Jurkat, Clone E6-1 (cell line): Measurements from ENCODE around the gene NAALADL1. TPM values are rescaled to one million over a fixed set of nuclear protein-coding genes. Genes with fewer than 3 reads are reported as not detected.

Experiments used
- DNase-seq: peaks from one replicate; pipeline ENCODE4 v3.0.0-alpha.2; 2011; ENCODE audit warnings: low read depth, low spot score
- H3K4me3 ChIP-seq: 2 replicates; pipeline ENCODE4 v1.5.1; 2011; ENCODE audit warnings: mild to moderate bottlenecking, low read length, control low read depth, moderate library complexity
- polyA plus RNA-seq: library from polyadenylated mRNA; unstranded; fragments of >200 nt; gene quantifications from one replicate; pipeline ENCODE4 v1.2.1, GENCODE V29; 2012; ENCODE audit warnings: missing spikeins; ENCODE audit not compliant: insufficient read length, insufficient read depth

Gene NAALADL1
- polyA plus RNA-seq, result 1.3 TPM

DNA sequence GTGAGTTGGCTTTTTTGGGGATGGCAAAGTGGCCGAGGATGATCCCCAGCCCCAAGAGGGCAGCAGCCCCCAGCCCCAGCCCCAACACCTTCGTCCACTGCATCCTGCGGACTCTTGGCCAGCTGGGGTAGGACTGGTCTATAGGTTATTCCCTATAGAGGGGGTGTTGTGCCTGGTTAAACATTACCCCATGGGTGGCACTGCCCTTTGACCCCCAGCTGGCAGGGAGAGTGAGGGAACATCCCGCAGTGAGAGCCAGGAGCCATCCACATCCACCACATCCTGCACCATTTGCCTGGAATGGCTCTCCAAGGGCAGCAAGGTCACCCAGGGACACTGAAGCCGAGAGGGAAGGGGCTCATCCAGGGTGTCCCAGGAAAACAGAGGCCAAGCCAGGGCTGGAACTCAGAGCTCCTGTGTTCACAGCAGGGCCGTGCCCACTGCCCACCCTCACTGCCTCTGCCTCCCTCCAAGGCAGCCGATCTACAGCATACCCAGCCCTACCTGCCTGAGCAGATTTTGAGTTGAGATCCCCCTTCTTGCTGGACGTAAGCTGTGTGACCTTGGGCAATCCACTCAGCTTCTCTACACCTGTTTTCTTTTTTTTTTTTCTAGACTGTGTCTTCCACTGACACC is at the start of gene NAALADL1:
Gene NAALADL1 (minus strand): TSS at position 135 of the 636 bp plus-strand sequence. CDS start 32 bp downstream, at position 103.
- DNase-seq, result no peak
- no peak within 1 kb of the TSS for H3K4me3 ChIP-seq

GRCh38 chr11:65107751-65108468 is 49.6 kb upstream of the NAALADL1 start:
- no peak for DNase-seq
- H3K4me3 ChIP-seq, result no peak overlapping the region

DNA sequence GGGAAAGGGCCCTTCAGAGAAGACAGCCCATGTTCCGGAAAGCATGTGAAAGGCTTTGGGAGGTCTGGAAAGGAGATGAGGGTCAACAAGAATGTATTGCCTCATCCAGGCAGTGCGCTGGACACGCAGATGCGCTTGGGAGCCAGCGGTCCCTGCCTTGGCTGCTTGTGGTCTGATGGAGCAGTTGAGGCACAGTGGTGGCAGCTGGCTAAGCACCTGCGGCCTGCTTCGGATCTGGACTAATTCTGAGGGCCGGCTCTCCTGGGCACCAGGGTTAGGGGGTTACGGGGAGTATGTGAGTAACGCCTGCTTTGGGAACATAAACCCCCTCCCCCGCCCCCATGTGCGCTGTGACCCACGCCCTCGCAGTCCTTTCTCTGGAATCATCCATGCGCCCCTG is 48.7 kb upstream of the NAALADL1 start:
- H3K4me3 ChIP-seq, result no peak overlapping the region
- no peak for DNase-seq

- DNase-seq, result no peak
- H3K4me3 ChIP-seq, result no peak overlapping the region
These were observed 46.3 kb upstream of the NAALADL1 start for GRCh38 chr11:65104628-65105027.

GRCh38 chr11:65103476-65103875 is 45.1 kb upstream of the NAALADL1 start:
- DNase-seq, result no peak
- no peak overlapping the region for H3K4me3 ChIP-seq

- no peak overlapping the region for H3K4me3 ChIP-seq
- no peak for DNase-seq
These were observed 44.1 kb upstream of the NAALADL1 start for GRCh38 chr11:65102142-65103095.

DNA sequence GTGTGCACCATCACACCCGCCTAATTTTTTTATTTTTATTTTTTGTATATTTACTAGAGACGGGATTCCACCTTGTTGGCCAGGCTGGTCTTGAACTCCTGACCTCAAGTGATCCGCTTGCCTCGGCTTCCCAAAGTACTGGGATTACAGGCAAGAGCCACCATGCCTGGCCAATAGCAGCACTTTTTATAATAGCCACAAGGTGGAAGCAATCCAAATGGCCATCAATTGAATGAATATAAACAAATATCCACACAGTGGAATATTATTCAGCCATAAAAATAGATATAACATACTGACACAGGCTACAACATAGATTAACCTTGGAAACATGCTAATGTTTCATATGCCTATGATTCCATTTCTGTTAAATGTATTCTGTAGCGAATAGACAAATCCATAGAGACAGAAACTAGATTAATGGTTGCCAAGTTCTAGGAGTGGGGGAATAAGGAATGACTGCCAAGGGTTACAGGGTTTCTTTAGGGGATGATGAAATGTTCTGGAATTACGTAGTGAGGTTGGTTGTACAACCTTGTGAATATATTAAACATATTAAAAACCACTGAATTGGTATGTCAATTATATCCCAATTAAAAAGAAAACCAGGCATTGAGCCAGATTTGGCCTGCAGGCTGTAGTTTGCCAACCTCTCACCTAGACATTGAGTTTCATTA is 42.5 kb upstream of the NAALADL1 start:
- H3K4me3 ChIP-seq, result no peak overlapping the region
- DNase-seq, result no peak

DNA sequence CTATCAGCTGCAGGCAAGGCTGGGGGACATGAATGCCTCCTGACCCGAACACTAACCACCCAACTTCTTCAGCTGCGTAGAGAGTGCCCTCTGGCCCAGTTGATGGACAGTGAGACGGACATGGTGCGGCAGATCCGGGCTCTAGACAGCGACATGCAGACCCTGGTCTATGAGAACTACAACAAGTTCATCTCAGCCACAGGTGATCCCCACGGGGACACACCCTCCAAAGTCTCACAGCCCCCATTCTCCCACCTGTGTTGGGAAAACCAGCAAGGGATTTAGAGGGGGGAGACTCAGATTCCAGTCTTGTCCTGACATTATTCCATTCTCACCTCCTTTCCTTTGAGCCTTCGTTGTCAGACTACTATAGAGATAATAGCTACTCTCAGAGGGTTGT is 38.6 kb upstream of the NAALADL1 start:
- H3K4me3 ChIP-seq, result peak overlapping the region; percentile 92
- DNase-seq, result no peak

DNA sequence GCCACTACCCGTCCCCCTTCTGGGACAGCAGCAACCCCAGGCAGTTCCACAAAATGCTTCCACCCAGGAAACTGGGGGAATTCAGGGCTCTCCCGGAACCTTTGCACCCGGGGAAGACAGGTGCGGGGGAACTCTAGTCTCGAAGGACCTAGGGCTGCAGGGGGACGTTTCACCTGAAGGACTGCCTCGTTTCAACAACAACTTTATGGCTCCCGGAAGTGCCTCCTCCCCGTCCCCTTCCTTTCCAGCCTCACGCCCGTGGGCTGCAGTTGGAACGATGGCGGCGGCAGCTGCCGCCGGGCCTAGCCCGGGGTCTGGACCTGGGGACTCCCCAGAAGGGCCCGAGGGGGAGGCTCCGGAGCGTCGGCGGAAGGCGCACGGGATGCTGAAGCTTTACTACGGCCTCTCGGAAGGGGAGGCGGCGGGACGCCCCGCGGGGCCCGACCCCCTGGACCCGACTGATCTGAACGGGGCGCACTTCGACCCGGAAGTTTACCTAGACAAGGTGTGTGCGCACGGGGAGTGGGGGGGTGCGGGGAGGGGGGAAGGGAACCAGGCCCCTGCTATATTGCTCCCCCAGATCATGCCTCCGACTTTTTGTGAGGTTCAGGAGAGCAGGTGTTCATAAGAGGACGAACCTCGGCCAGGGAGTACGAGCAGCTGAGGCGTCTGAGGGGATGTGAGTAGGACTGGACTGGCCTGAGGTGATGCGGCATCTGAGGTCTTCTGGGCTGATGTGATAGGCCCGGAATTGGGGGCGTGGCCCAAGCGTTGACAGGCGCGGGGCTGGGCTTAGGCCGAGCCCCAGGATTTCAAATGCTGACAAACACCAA is 37.8 kb upstream of the NAALADL1 start, which contains the start of gene VPS51:
Gene VPS51 (plus strand): TSS at position 241 of the 833 bp plus-strand sequence. CDS start 37 bp downstream, at position 278.
- H3K4me3 ChIP-seq, result peak within 1 kb of the TSS; percentile 92
- peak; percentile 93 for DNase-seq

DNA sequence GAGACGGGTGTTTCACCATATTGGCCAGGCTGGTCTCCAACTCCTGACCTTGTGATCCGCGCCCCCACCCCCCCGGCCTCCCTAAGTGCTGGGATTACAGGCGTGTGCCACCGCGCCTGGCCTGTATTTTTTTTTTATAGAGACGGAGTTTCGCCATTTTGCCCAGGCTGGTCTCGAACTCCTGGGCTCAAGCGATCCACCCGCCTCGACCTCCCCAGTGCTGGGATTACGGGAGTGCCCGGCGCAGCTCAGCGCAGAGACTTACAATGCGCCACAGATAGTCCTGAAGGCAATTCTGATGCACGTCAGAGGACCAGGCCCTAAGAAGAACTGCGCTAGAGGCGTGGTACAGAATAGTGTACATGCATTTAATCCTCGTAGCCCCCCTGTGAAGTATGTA is 37.1 kb upstream of the NAALADL1 start:
- H3K4me3 ChIP-seq, result peak overlapping the region; percentile 92
- no peak for DNase-seq

- H3K4me3 ChIP-seq, result no peak overlapping the region
- DNase-seq, result no peak
These were observed 32.3 kb upstream of the NAALADL1 start for GRCh38 chr11:65090628-65091027.

GRCh38 chr11:65089621-65090020 is 31.3 kb upstream of the NAALADL1 start:
- H3K4me3 ChIP-seq, result no peak overlapping the region
- DNase-seq, result no peak

GRCh38 chr11:65087827-65088226 is 29.5 kb upstream of the NAALADL1 start:
- H3K4me3 ChIP-seq, result no peak overlapping the region
- no peak for DNase-seq

DNA sequence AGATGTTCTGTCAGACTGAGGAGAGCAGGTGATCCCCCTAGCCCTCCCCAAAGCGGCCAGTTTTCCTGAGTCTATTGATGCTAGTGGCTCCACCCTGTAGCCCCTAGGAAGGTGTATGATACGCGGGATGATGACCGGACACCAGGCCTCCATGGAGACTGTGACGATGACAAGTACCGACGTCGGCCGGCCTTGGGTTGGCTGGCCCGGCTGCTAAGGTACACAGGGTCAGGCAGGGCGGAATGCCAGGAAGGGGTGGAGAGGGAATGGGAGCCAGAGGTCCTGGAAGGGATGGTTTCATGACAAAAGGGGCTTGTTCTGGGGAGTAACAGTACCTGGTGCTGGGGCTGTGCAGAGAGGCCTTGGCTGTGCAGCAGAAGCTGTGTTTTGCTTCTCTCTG is 28.9 kb upstream of the NAALADL1 start:
- H3K4me3 ChIP-seq, result no peak overlapping the region
- no peak for DNase-seq

- no peak for DNase-seq
- H3K4me3 ChIP-seq, result no peak overlapping the region
These were observed 28.5 kb upstream of the NAALADL1 start for GRCh38 chr11:65086809-65087208.

DNA sequence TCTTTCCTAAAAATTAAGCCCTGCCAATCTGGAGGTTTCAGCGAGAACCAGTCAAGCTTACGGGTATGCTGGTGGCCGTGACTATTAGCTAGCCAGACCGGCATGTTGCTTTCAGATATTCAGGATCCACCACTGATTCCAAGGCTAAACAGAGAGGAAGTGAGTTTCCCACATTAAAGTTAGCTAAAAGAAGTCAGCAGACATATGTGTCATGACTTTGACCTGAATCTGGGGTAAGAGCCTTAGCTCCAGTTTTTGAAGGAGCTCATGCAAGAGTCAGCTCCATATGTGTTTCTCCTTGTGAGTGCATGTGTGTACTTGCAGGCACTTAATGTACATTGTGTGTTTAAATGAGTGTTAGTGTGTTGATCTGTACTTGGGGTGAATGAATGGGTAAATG is 27.1 kb upstream of the NAALADL1 start:
- DNase-seq, result no peak
- no peak overlapping the region for H3K4me3 ChIP-seq

- DNase-seq, result no peak
- H3K4me3 ChIP-seq, result peak overlapping the region; percentile 99
These were observed 26.4 kb upstream of the NAALADL1 start for GRCh38 chr11:65084598-65085375.
